GM12865 (cell line): ENCODE measurements around the gene TSPEAR.

Experiments
- DNase-seq: peaks from one replicate; pipeline ENCODE4 v3.0.0; 2010; ENCODE audit warnings: low read depth
- H3K4me3 ChIP-seq: 2 replicates; pipeline ENCODE4 v1.5.1; 2011; ENCODE audit warnings: mild to moderate bottlenecking, low read depth, low read length, control low read depth
- TF ChIP-seq, protein P1 (sequence below): IDR thresholded peaks from 2 replicates; pipeline ENCODE4 v1.5.1; 2011; ENCODE audit warnings: low read length, control low read depth, low read depth, inconsistent platforms; ENCODE audit not compliant: insufficient read depth; ENCODE audit errors: missing control alignments

Gene TSPEAR

DNA sequence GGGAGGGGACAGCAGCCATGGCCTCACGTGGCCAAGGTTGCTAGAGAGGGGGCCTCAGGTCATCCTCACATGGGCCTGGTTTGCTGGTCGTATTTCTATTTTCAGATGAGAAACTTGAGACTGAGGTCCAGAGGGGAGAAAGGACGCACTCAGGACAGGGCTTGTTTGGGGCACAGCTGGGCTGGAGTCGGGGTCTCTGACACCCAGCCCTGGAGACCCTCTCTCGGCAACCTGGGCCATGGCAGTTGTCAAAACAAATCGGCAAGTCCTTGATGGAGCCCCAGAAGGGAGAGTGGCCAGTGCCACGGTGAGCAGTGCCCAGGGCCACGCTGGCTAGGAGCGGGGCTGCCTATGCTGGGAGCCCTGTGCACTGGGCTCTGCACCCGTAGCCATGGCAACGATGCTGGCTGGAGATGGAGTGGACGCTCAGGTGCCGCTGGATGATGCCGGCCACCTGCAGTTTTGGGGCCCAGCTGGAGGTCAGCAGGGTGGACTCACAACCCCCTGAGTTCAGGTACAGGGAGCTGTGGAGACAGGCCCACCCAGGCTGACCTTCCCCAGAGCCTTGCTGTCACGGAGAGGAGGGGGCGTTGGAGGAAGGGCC is 244.9 kb downstream of the TSPEAR start:
- no peak overlapping the region for H3K4me3 ChIP-seq
- TF ChIP-seq, protein P1, sequence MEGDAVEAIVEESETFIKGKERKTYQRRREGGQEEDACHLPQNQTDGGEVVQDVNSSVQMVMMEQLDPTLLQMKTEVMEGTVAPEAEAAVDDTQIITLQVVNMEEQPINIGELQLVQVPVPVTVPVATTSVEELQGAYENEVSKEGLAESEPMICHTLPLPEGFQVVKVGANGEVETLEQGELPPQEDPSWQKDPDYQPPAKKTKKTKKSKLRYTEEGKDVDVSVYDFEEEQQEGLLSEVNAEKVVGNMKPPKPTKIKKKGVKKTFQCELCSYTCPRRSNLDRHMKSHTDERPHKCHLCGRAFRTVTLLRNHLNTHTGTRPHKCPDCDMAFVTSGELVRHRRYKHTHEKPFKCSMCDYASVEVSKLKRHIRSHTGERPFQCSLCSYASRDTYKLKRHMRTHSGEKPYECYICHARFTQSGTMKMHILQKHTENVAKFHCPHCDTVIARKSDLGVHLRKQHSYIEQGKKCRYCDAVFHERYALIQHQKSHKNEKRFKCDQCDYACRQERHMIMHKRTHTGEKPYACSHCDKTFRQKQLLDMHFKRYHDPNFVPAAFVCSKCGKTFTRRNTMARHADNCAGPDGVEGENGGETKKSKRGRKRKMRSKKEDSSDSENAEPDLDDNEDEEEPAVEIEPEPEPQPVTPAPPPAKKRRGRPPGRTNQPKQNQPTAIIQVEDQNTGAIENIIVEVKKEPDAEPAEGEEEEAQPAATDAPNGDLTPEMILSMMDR, result no peak
- no peak for DNase-seq

DNA sequence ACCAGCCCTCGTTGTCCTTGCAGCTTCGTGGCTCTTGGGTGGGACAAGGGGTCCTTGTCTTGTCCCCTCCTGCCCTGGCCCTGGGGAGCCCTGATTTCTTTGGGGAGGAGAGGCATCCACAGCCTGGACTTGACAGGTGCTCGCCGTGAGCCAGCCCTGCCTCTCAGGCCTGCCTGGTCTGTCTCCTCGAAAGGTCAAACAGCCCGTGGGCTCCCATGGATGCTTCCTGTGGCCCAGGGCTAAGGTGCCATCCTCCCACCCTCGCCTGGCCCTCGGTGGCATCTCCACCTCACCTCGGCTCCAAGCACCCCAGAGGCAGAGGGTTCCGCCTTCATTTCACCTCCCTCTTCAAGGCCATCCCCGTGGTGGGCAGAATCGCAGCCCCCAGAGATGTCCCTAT is 247.0 kb downstream of the TSPEAR start:
- DNase-seq, result no peak
- TF ChIP-seq, protein P1, result no peak
- H3K4me3 ChIP-seq, result no peak overlapping the region

GRCh38 chr21:44463724-44464123 is 247.6 kb downstream of the TSPEAR start:
- no peak overlapping the region for H3K4me3 ChIP-seq
- TF ChIP-seq, protein P1, result no peak
- no peak for DNase-seq

DNA sequence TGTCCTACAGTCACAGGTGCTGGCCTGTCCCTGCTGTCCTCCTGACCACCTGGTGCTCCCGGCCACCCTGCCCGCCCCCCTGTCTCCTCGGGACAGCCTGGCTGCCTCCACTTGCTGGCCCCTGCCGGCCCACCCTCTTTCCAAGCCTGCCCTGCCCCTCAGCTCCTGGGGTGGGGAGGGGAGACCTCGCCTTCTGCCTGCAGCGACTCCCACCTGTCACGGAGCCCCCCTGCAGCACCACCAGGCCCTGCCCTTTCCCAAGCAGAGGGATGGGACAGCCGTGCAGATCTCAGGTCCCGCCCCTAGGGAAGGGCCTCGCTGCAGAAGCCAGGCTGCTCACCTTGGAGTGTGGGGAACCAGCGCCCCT is 248.6 kb downstream of the TSPEAR start:
- DNase-seq, result no peak
- no peak overlapping the region for H3K4me3 ChIP-seq
- TF ChIP-seq, protein P1, result no peak

DNA sequence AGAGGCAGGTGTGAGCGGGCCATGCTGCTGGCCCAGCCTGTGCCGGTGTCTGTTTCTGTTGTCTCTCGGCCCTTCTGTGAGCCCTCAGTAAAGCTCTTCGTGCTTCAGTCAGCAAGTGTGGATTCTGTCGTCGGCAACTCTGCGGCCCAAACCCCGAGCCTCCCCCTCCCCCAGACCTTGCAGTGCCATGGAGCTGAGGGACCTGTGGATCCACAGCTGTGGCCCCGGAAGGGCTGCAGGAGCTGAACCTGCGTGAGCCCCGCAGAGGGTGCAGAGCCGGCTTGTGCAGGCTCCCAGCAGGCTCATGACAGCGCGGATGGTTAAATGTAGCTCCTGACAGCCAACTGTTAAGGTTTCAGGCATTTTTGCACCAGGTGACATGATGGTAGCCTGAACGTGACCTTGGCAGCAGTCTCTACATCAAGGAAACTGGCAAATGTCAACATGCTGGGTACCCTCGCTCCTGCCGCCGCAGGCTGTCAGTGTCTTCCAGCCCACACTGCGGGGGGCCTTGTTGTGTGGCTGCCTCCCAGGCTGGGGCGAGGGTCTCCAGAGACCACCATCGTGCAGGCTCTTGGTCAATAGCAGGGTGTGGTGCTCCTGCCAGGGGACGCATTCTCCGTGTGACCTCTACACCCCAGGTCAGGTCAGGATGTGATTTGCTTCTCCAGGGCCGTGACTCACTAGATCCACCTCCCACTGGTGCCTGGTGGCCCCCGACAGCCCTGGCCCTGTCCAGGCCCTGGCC is 249.1 kb downstream of the TSPEAR start:
- TF ChIP-seq, protein P1, result no peak
- no peak overlapping the region for H3K4me3 ChIP-seq
- DNase-seq, result no peak

- no peak overlapping the region for H3K4me3 ChIP-seq
- TF ChIP-seq, protein P1, result no peak
- no peak for DNase-seq
Observed at GRCh38 chr21:44461464-44462001, 249.8 kb downstream of the TSPEAR start.
